IPS-20b (cell line): Measurements from ENCODE around the gene RBFOX2.
"Not testable (repeated sequence)": the region's sequence is repeated elsewhere in the genome, so short reads cannot be mapped to it uniquely, and the experiment has no call there.

Source experiments
- H3K27ac ChIP-seq: one replicate; pipeline ENCODE4 v1.5.1; 2013; ENCODE audit warnings: low read length
- H3K27me3 ChIP-seq: 2 replicates; pipeline ENCODE4 v1.6.1; 2013; ENCODE audit warnings: mild to moderate bottlenecking, low read length, inconsistent platforms; ENCODE audit not compliant: insufficient read depth
- H3K36me3 ChIP-seq: 2 replicates; pipeline ENCODE4 v1.6.1; 2013; ENCODE audit warnings: low read depth, mild to moderate bottlenecking, inconsistent platforms, low read length, moderate library complexity; ENCODE audit not compliant: insufficient read depth
- H3K4me1 ChIP-seq: 2 replicates; pipeline ENCODE4 v1.6.1; 2013; ENCODE audit warnings: mild to moderate bottlenecking, control low read depth, inconsistent platforms, low read length, moderate library complexity; ENCODE audit not compliant: insufficient read depth
- H3K4me3 ChIP-seq: 2 replicates; pipeline ENCODE4 v1.5.1; 2013; ENCODE audit warnings: mild to moderate bottlenecking, low read length, inconsistent platforms
- H3K9ac ChIP-seq: 2 replicates; pipeline ENCODE4 v1.6.1; 2013; ENCODE audit warnings: low read depth, mild to moderate bottlenecking, inconsistent platforms, low read length, moderate library complexity
- H3K9me3 ChIP-seq: 2 replicates; pipeline ENCODE4 v1.6.1; 2013; ENCODE audit warnings: mild to moderate bottlenecking, low read depth, low read length, inconsistent platforms; ENCODE audit not compliant: insufficient read depth

The RBFOX2 gene

GRCh38 chr22:35805466-35805865 is 223.2 kb downstream of the RBFOX2 start:
- H3K36me3 ChIP-seq = peaks cover 51% of the 10 kb centered on the region
- no peak overlapping the region for H3K27ac ChIP-seq
- no peak overlapping the region for H3K4me3 ChIP-seq

GRCh38 chr22:35804421-35804820 is 224.2 kb downstream of the RBFOX2 start:
- H3K9me3 ChIP-seq = no peaks in the 10 kb centered on the region
- no peak overlapping the region for H3K9ac ChIP-seq
- H3K4me3 ChIP-seq = no peak overlapping the region
- no peak overlapping the region for H3K27ac ChIP-seq
- H3K36me3 ChIP-seq = peaks cover 44% of the 10 kb centered on the region
- no peaks in the 10 kb centered on the region for H3K27me3 ChIP-seq
- H3K4me1 ChIP-seq = peaks cover 3% of the 10 kb centered on the region; the same call in 1 of the 2 replicates

More at GRCh38 chr22:35805466-35805865, 223.2 kb downstream of the RBFOX2 start:
- no peaks in the 10 kb centered on the region for H3K27me3 ChIP-seq
- no peaks in the 10 kb centered on the region; the same call in 1 of the 2 replicates for H3K4me1 ChIP-seq
- H3K9ac ChIP-seq = no peak overlapping the region
- no peaks in the 10 kb centered on the region for H3K9me3 ChIP-seq

GRCh38 chr22:35802885-35803284 is 225.7 kb downstream of the RBFOX2 start:
- no peak overlapping the region for H3K9ac ChIP-seq
- H3K4me1 ChIP-seq = peaks cover 4% of the 10 kb centered on the region; the same call in 1 of the 2 replicates
- H3K36me3 ChIP-seq = peaks cover 29% of the 10 kb centered on the region
- H3K27ac ChIP-seq = no peak overlapping the region
- no peaks in the 10 kb centered on the region for H3K27me3 ChIP-seq
- H3K9me3 ChIP-seq = no peaks in the 10 kb centered on the region
- no peak overlapping the region for H3K4me3 ChIP-seq

GRCh38 chr22:35801301-35801700 is 227.3 kb downstream of the RBFOX2 start:
- H3K4me1 ChIP-seq, H3K27ac ChIP-seq, H3K27me3 ChIP-seq, H3K9ac ChIP-seq, H3K4me3 ChIP-seq, H3K9me3 ChIP-seq: not testable (repeated sequence)
- H3K36me3 ChIP-seq = peaks cover 22% of the 10 kb centered on the region

GRCh38 chr22:35799150-35799549 is 229.5 kb downstream of the RBFOX2 start:
- no peaks in the 10 kb centered on the region for H3K9me3 ChIP-seq
- H3K27me3 ChIP-seq = no peaks in the 10 kb centered on the region

GRCh38 chr22:35797411-35797810 is 231.2 kb downstream of the RBFOX2 start:
- H3K27ac ChIP-seq = no peak overlapping the region
- H3K27me3 ChIP-seq = no peaks in the 10 kb centered on the region
- H3K36me3 ChIP-seq = peaks cover 3% of the 10 kb centered on the region; the same call in 1 of the 2 replicates
- H3K4me3 ChIP-seq = no peak overlapping the region
- no peaks in the 10 kb centered on the region for H3K9me3 ChIP-seq
- H3K9ac ChIP-seq = no peak overlapping the region
- peaks cover 7% of the 10 kb centered on the region; the same call in 1 of the 2 replicates for H3K4me1 ChIP-seq

More at GRCh38 chr22:35799150-35799549, 229.5 kb downstream of the RBFOX2 start:
- Histone ChIP-seq H3K9ac (no peak overlapping the region), H3K36me3 (peaks cover 7% of the 10 kb centered on the region; the same call in 1 of the 2 replicates), H3K27ac (no peak overlapping the region), H3K4me3 (no peak overlapping the region), H3K4me1 (peaks cover 7% of the 10 kb centered on the region; the same call in 1 of the 2 replicates)

GRCh38 chr22:35795476-35795875 is 233.1 kb downstream of the RBFOX2 start:
- H3K27ac ChIP-seq = no peak overlapping the region
- no peaks in the 10 kb centered on the region for H3K27me3 ChIP-seq
- no peaks in the 10 kb centered on the region for H3K9me3 ChIP-seq
- no peaks in the 10 kb centered on the region for H3K36me3 ChIP-seq
- no peak overlapping the region for H3K4me3 ChIP-seq
- no peak overlapping the region for H3K9ac ChIP-seq
- peaks cover 7% of the 10 kb centered on the region; the same call in 1 of the 2 replicates for H3K4me1 ChIP-seq

GRCh38 chr22:35792506-35792905 is 236.1 kb downstream of the RBFOX2 start:
- H3K9ac ChIP-seq = no peak overlapping the region
- no peaks in the 10 kb centered on the region for H3K9me3 ChIP-seq
- no peak overlapping the region for H3K4me3 ChIP-seq
- H3K36me3 ChIP-seq = no peaks in the 10 kb centered on the region
- 0 out of 2 replicates have a peak, but pooled peaks cover 3% of the 10 kb centered on the region for H3K4me1 ChIP-seq
- no peak overlapping the region for H3K27ac ChIP-seq
- H3K27me3 ChIP-seq = no peaks in the 10 kb centered on the region

- not testable (repeated sequence) for H3K9ac ChIP-seq, H3K9me3 ChIP-seq, H3K4me3 ChIP-seq, H3K36me3 ChIP-seq, H3K27me3 ChIP-seq, H3K4me1 ChIP-seq, H3K27ac ChIP-seq
These were observed 236.8 kb downstream of the RBFOX2 start for GRCh38 chr22:35791788-35792187.

GRCh38 chr22:35785181-35785923 is 243.3 kb downstream of the RBFOX2 start:
- Histone ChIP-seq H3K9me3 (no peaks in the 10 kb centered on the region), H3K9ac (no peak overlapping the region), H3K4me3 (no peak overlapping the region), H3K36me3 (peaks cover 13% of the 10 kb centered on the region), H3K4me1 (peaks cover 10% of the 10 kb centered on the region; the same call in 1 of the 2 replicates), H3K27ac (no peak overlapping the region), H3K27me3 (no peaks in the 10 kb centered on the region)

- no peaks in the 10 kb centered on the region for H3K27me3 ChIP-seq
- no peaks in the 10 kb centered on the region for H3K9me3 ChIP-seq
- no peak overlapping the region for H3K9ac ChIP-seq
- peaks cover 19% of the 10 kb centered on the region for H3K36me3 ChIP-seq
- no peak overlapping the region for H3K27ac ChIP-seq
- peaks cover 10% of the 10 kb centered on the region; the same call in 1 of the 2 replicates for H3K4me1 ChIP-seq
- no peak overlapping the region for H3K4me3 ChIP-seq
These were observed 244.0 kb downstream of the RBFOX2 start for GRCh38 chr22:35784633-35785032.

GRCh38 chr22:35783943-35784614 is 244.5 kb downstream of the RBFOX2 start:
- Histone ChIP-seq H3K4me3 (no peak overlapping the region), H3K9ac (no peak overlapping the region), H3K27ac (no peak overlapping the region), H3K4me1 (peaks cover 10% of the 10 kb centered on the region; the same call in 1 of the 2 replicates), H3K27me3 (no peaks in the 10 kb centered on the region), H3K9me3 (no peaks in the 10 kb centered on the region), H3K36me3 (peaks cover 21% of the 10 kb centered on the region)
